ENCODE data around the gene KRTAP12-3.

Gene KRTAP12-3

DNA sequence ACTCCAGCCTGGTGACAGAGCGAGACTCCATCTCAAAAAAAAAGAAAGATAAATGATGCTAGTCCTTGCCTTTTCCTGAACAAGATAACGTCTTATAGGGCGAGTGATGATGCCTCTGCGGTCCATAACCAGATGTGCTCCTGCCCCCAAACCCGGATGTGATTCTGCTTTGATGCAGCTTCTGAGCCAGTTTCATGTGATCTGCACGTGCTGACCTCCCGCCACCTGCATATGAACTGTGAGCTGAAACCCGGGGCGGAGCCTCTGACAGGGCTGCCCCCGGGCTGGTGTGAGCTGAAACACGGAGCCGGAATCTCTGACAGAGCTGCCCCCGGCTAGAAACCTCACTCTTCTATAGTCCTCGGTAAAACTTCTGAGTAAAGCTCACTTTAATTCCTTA lies 4.6 kb upstream of the KRTAP12-3 start:
- no peaks in the 10 kb centered on the region for H3K27me3 ChIP-seq (ENCODE audit: insufficient read depth, low read length, poor library complexity)
- no peaks in the 10 kb centered on the region for H3K36me3 ChIP-seq (ENCODE audit: insufficient read depth, low read length)
- H3K9me3 ChIP-seq (ENCODE audit: insufficient read depth, low read length, severe bottlenecking), result peaks cover 4% of the 10 kb centered on the region
- no peak overlapping the region for H3K9ac ChIP-seq (ENCODE audit: low read depth, low read length)
- TF ChIP-seq EZH2 (IDR thresholded peaks at IDR 0.05; ENCODE audit: borderline replicate concordance, low read depth, low read length, severe bottlenecking), result no peak
- TF ChIP-seq, protein P1, sequence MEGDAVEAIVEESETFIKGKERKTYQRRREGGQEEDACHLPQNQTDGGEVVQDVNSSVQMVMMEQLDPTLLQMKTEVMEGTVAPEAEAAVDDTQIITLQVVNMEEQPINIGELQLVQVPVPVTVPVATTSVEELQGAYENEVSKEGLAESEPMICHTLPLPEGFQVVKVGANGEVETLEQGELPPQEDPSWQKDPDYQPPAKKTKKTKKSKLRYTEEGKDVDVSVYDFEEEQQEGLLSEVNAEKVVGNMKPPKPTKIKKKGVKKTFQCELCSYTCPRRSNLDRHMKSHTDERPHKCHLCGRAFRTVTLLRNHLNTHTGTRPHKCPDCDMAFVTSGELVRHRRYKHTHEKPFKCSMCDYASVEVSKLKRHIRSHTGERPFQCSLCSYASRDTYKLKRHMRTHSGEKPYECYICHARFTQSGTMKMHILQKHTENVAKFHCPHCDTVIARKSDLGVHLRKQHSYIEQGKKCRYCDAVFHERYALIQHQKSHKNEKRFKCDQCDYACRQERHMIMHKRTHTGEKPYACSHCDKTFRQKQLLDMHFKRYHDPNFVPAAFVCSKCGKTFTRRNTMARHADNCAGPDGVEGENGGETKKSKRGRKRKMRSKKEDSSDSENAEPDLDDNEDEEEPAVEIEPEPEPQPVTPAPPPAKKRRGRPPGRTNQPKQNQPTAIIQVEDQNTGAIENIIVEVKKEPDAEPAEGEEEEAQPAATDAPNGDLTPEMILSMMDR (IDR thresholded peaks at IDR 0.05; ENCODE audit: borderline replicate concordance, extremely low read depth, low read length, poor library complexity, severe bottlenecking), result no peak
- H3K4me1 ChIP-seq (ENCODE audit: insufficient read depth, low read length), result peaks cover 13% of the 10 kb centered on the region
- H3K79me2 ChIP-seq (ENCODE audit: insufficient read depth, low read length), result no peaks in the 10 kb centered on the region
- H4K20me1 ChIP-seq (ENCODE audit: insufficient read depth, low read length), result no peaks in the 10 kb centered on the region
- ATAC-seq (ENCODE audit: insufficient read depth, low read depth) (no peak), DNase-seq (no peak)
- no peak overlapping the region for H3K4me2 ChIP-seq (ENCODE audit: insufficient read depth, low read length)
- H3K4me3 ChIP-seq (ENCODE audit: low read depth in 1 of 2, low read length in 2 of 2), result no peak overlapping the region
- H3K27ac ChIP-seq (ENCODE audit: low read length), result no peak overlapping the region
- no peak overlapping the region for H2AFZ ChIP-seq (ENCODE audit: low read depth, low read length)

GRCh38 chr21:44653656-44654575 lies 3.8 kb upstream of the KRTAP12-3 start:
- no peaks in the 10 kb centered on the region for H4K20me1 ChIP-seq (ENCODE audit: insufficient read depth, low read length)
- H3K27me3 ChIP-seq (ENCODE audit: insufficient read depth, low read length, poor library complexity), result no peaks in the 10 kb centered on the region
- no peaks in the 10 kb centered on the region for H3K79me2 ChIP-seq (ENCODE audit: insufficient read depth, low read length)
- no peak overlapping the region for H3K9ac ChIP-seq (ENCODE audit: low read depth, low read length)
- H3K4me1 ChIP-seq (ENCODE audit: insufficient read depth, low read length), result peaks cover 21% of the 10 kb centered on the region
- peaks cover 4% of the 10 kb centered on the region for H3K9me3 ChIP-seq (ENCODE audit: insufficient read depth, low read length, severe bottlenecking)
- no peak overlapping the region for H3K4me2 ChIP-seq (ENCODE audit: insufficient read depth, low read length)
- DNase-seq (no peak), ATAC-seq (ENCODE audit: insufficient read depth, low read depth) (peak; percentile 19; the same call in 2 of the 3 replicates)
- H3K27ac ChIP-seq (ENCODE audit: low read length), result no peak overlapping the region
- no peak overlapping the region for H3K4me3 ChIP-seq (ENCODE audit: low read depth in 1 of 2, low read length in 2 of 2)
- H2AFZ ChIP-seq (ENCODE audit: low read depth, low read length), result no peak overlapping the region
- TF ChIP-seq EZH2 (IDR thresholded peaks at IDR 0.05; ENCODE audit: borderline replicate concordance, low read depth, low read length, severe bottlenecking), result no peak
- TF ChIP-seq, protein P1 (IDR thresholded peaks at IDR 0.05; ENCODE audit: borderline replicate concordance, extremely low read depth, low read length, poor library complexity, severe bottlenecking), result no peak
- H3K36me3 ChIP-seq (ENCODE audit: insufficient read depth, low read length), result no peaks in the 10 kb centered on the region

DNA sequence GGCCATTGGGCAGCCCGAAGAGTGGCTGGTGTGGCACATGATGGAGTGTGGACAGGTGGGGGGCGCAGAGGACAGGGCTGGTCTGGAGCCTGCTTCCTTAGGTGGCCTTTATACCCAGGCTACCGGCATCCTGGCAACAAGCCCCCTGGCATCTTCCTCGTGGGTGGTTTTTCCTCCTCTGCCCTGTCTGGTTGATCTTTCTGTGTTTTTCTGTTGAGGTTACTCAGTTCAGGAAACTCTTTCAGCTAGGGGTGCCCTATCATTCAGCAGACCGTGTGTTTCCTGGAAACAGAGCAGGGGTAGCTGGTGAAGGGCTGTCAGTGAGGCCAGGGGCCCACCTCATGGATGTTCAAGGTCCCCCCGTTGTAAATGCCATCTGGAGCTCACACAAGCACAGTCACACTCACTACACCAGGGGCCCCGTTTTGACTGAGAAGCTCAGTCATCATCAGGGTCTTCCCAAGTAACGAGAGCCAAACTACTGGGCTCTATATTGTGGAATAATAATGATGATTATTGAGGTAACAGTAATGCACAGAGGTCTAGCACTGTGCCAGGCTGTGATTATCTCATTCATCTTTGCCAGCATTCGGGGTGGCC lies 3.1 kb upstream of the KRTAP12-3 start, which contains the start of gene KRTAP12-4:
TSS of gene KRTAP12-4 (minus strand) at position 84 of the 600 bp plus-strand sequence. CDS start at position 39, 45 bp downstream.
- H3K4me1 ChIP-seq (ENCODE audit: insufficient read depth, low read length), result peaks cover 24% of the 10 kb centered on the region
- no peak for ATAC-seq (ENCODE audit: insufficient read depth, low read depth)
- TF ChIP-seq, protein P1 (IDR thresholded peaks at IDR 0.05; ENCODE audit: borderline replicate concordance, extremely low read depth, low read length, poor library complexity, severe bottlenecking), result no peak
- TF ChIP-seq EZH2 (IDR thresholded peaks at IDR 0.05; ENCODE audit: borderline replicate concordance, low read depth, low read length, severe bottlenecking), result no peak
- H3K4me2 ChIP-seq (ENCODE audit: insufficient read depth, low read length), result no peak within 1 kb of the TSS
- no peaks in the 10 kb centered on the region for H3K79me2 ChIP-seq (ENCODE audit: insufficient read depth, low read length)
- H3K27ac ChIP-seq (ENCODE audit: low read length), result no peak within 1 kb of the TSS
- H4K20me1 ChIP-seq (ENCODE audit: insufficient read depth, low read length), result no peaks in the 10 kb centered on the region
- no peak within 1 kb of the TSS for H3K4me3 ChIP-seq (ENCODE audit: low read depth in 1 of 2, low read length in 2 of 2)
- H3K9ac ChIP-seq (ENCODE audit: low read depth, low read length), result no peak within 1 kb of the TSS
- DNase-seq, result no peak
- no peak within 1 kb of the TSS for H2AFZ ChIP-seq (ENCODE audit: low read depth, low read length)
- H3K9me3 ChIP-seq (ENCODE audit: insufficient read depth, low read length, severe bottlenecking), result peaks cover 4% of the 10 kb centered on the region
- H3K36me3 ChIP-seq (ENCODE audit: insufficient read depth, low read length), result no peaks in the 10 kb centered on the region
- H3K27me3 ChIP-seq (ENCODE audit: insufficient read depth, low read length, poor library complexity), result no peaks in the 10 kb centered on the region

Measured in DND-41 (cell line).